H9 (cell line): ENCODE results near the gene RPS16. TPM values are rescaled to one million over a fixed set of nuclear protein-coding genes. Genes with fewer than 3 reads are reported as not detected.

Experiments used
- DNase-seq: peaks from one replicate; pipeline ENCODE4 v3.0.0-alpha.2; 2017
- H2AFZ ChIP-seq: one replicate; pipeline ENCODE4 v1.6.1; 2013; ENCODE audit warnings: mild to moderate bottlenecking, low read length, control low read depth, moderate library complexity
- H2AK5ac ChIP-seq: 2 replicates; pipeline ENCODE4 v1.6.1; 2013; ENCODE audit warnings: low read length, control low read depth, mixed read lengths; ENCODE audit not compliant: insufficient read length
- H2BK120ac ChIP-seq: one replicate; pipeline ENCODE4 v1.6.1; 2013; ENCODE audit warnings: low read depth, mild to moderate bottlenecking, low read length, control low read depth, inconsistent platforms; ENCODE audit not compliant: poor library complexity, severe bottlenecking
- H2BK12ac ChIP-seq: 2 replicates; pipeline ENCODE4 v1.6.1; 2013; ENCODE audit warnings: low read length, control low read depth, mixed read lengths, low read depth; ENCODE audit not compliant: insufficient read length
- H2BK15ac ChIP-seq: 2 replicates; pipeline ENCODE4 v1.6.1; 2013; ENCODE audit warnings: low read depth, low read length, control low read depth
- H2BK20ac ChIP-seq: one replicate; pipeline ENCODE4 v1.6.1; 2013; ENCODE audit warnings: low read depth, mild to moderate bottlenecking, low read length, control low read depth, inconsistent platforms; ENCODE audit not compliant: poor library complexity, severe bottlenecking
- H2BK5ac ChIP-seq: 2 replicates; pipeline ENCODE4 v1.6.1; 2013; ENCODE audit warnings: low read length, control low read depth, mixed read lengths; ENCODE audit not compliant: insufficient read length
- H3K14ac ChIP-seq: 2 replicates; pipeline ENCODE4 v1.6.1; 2013; ENCODE audit warnings: low read length, control low read depth; ENCODE audit not compliant: insufficient read depth
- H3K18ac ChIP-seq: 2 replicates; pipeline ENCODE4 v1.6.1; 2013; ENCODE audit warnings: low read depth, mild to moderate bottlenecking, mixed read lengths, low read length, control low read depth; ENCODE audit not compliant: insufficient read length
- H3K23ac ChIP-seq: 2 replicates; pipeline ENCODE4 v1.6.1; 2013; ENCODE audit warnings: low read length, control low read depth, mixed read lengths, low read depth; ENCODE audit not compliant: insufficient read length
- H3K23me2 ChIP-seq: 2 replicates; pipeline ENCODE4 v1.6.1; 2013; ENCODE audit warnings: low read depth, mild to moderate bottlenecking, mixed read lengths, low read length, control low read depth; ENCODE audit not compliant: insufficient read length, poor library complexity, severe bottlenecking
- H3K27ac ChIP-seq: 2 replicates; pipeline ENCODE4 v1.5.1; 2013; ENCODE audit warnings: low read length, control low read depth, mixed read lengths, low read depth; ENCODE audit not compliant: insufficient read length
- H3K27me3 ChIP-seq: 2 replicates; pipeline ENCODE4 v1.6.1; 2013; ENCODE audit warnings: low read length, control low read depth, inconsistent platforms; ENCODE audit not compliant: insufficient read depth
- H3K4ac ChIP-seq: 2 replicates; pipeline ENCODE4 v1.6.1; 2013; ENCODE audit warnings: low read depth, mild to moderate bottlenecking, control low read depth, inconsistent platforms, low read length, moderate library complexity
- H3K4me1 ChIP-seq: 2 replicates; pipeline ENCODE4 v1.6.1; 2013; ENCODE audit warnings: low read length, control low read depth, inconsistent platforms; ENCODE audit not compliant: insufficient read depth
- H3K4me2 ChIP-seq: 2 replicates; pipeline ENCODE4 v1.6.1; 2013; ENCODE audit warnings: low read length, control low read depth, mixed read lengths; ENCODE audit not compliant: insufficient read length, insufficient read depth
- H3K56ac ChIP-seq: 2 replicates; pipeline ENCODE4 v1.6.1; 2013; ENCODE audit warnings: low read depth, mild to moderate bottlenecking, mixed read lengths, low read length, control low read depth; ENCODE audit not compliant: insufficient read length
- H3K79me1 ChIP-seq: 2 replicates; pipeline ENCODE4 v1.6.1; 2013; ENCODE audit warnings: low read depth, mild to moderate bottlenecking, moderate library complexity, low read length, control low read depth, inconsistent platforms; ENCODE audit not compliant: insufficient read depth, poor library complexity, severe bottlenecking
- H3K79me2 ChIP-seq: 2 replicates; pipeline ENCODE4 v1.6.1; 2013; ENCODE audit warnings: low read length, control low read depth, inconsistent platforms; ENCODE audit not compliant: insufficient read depth
- H3K9ac ChIP-seq: 2 replicates; pipeline ENCODE4 v1.6.1; 2013; ENCODE audit warnings: low read length, control low read depth, mixed read lengths; ENCODE audit not compliant: insufficient read length; ENCODE audit errors: extremely low read depth
- H3K9me3 ChIP-seq: one replicate; pipeline ENCODE4 v1.6.1; 2013; ENCODE audit warnings: low read depth, low read length, inconsistent platforms; ENCODE audit not compliant: control insufficient read depth
- H3T11ph ChIP-seq: one replicate; pipeline ENCODE4 v1.6.1; 2013; ENCODE audit warnings: mild to moderate bottlenecking, low read length, control low read depth, inconsistent platforms
- H4K20me1 ChIP-seq: one replicate; pipeline ENCODE4 v1.6.1; 2013; ENCODE audit not compliant: control insufficient read depth, insufficient read length, insufficient read depth
- H4K5ac ChIP-seq: 2 replicates; pipeline ENCODE4 v1.6.1; 2013; ENCODE audit warnings: low read depth, mild to moderate bottlenecking, mixed read lengths, low read length, control low read depth; ENCODE audit not compliant: insufficient read length
- H4K8ac ChIP-seq: replicated peaks from 2 replicates; pipeline ENCODE4 v1.6.1; 2013; ENCODE audit warnings: low read length, control low read depth, mixed read lengths, low read depth; ENCODE audit not compliant: insufficient read length
- H4K91ac ChIP-seq: 2 replicates; pipeline ENCODE4 v1.6.1; 2013; ENCODE audit warnings: low read depth, mild to moderate bottlenecking, moderate library complexity, mixed read lengths, low read length, control low read depth; ENCODE audit not compliant: insufficient read length
- H3K27ac Mint-ChIP-seq, 3 experiments: 2 replicates in 2 of 3; 3 replicates in 1 of 3; pipeline ENCODE4 v1.8.0; 2020 to 2021; ENCODE audit warnings: mixed read lengths in 3 of 3, mild to moderate bottlenecking in 1 of 3, moderate library complexity in 1 of 3
- H3K27me3 Mint-ChIP-seq: 2 replicates; pipeline ENCODE4 v1.8.0; 2021; ENCODE audit warnings: low read depth, mild to moderate bottlenecking, moderate library complexity, mixed read lengths
- H3K36me3 Mint-ChIP-seq, 3 experiments: 2 replicates in 2 of 3; 3 replicates in 1 of 3; pipeline ENCODE4 v1.8.0; 2020 to 2021; ENCODE audit warnings: low read depth in 3 of 3, mixed read lengths in 3 of 3; ENCODE audit not compliant: insufficient read depth in 1 of 3
- H3K4me1 Mint-ChIP-seq, 2 experiments: 2 replicates each; pipeline ENCODE4 v1.8.0; 2020; ENCODE audit warnings: mixed read lengths in 2 of 2
- H3K4me3 Mint-ChIP-seq, 2 experiments: 2 replicates in 1 of 2; 3 replicates in 1 of 2; pipeline ENCODE4 v1.8.0; 2020 to 2021; ENCODE audit warnings: mild to moderate bottlenecking in 2 of 2, mixed read lengths in 2 of 2, moderate library complexity in 1 of 2
- H3K9me3 Mint-ChIP-seq, 2 experiments: 2 replicates in 1 of 2; 3 replicates in 1 of 2; pipeline ENCODE4 v1.8.0; 2020; ENCODE audit warnings: mild to moderate bottlenecking in 2 of 2, mixed read lengths in 2 of 2, moderate library complexity in 1 of 2
- WGBS: extraction: QIAGEN DNeasy Blood & Tissue Kit; methylation state at CpG from one replicate; pipeline ENCODE4 v1.1.7; 2013; ENCODE audit warnings: missing lambda C conversion rate, low lambda C conversion rate, mixed read lengths; ENCODE audit not compliant: insufficient read length; ENCODE audit errors: extremely low coverage; 5-methylcytosine and 5-hydroxymethylcytosine counted together
- total RNA-seq: library from RNA; stranded (reverse); gene quantifications from 2 replicates; pipeline ENCODE4 v1.2.1, GENCODE V29; 2021
- TF ChIP-seq, protein P1 (sequence below): fragments of 200-600 bp; sonication (generic); conservative IDR thresholded peaks from 3 replicates; pipeline ENCODE4 v1.8.0; 2021; ENCODE audit warnings: antibody characterized with exemption, mild to moderate bottlenecking

The RPS16 gene
- total RNA-seq, 1 experiment from 2014 or later = 2,711 TPM

DNA sequence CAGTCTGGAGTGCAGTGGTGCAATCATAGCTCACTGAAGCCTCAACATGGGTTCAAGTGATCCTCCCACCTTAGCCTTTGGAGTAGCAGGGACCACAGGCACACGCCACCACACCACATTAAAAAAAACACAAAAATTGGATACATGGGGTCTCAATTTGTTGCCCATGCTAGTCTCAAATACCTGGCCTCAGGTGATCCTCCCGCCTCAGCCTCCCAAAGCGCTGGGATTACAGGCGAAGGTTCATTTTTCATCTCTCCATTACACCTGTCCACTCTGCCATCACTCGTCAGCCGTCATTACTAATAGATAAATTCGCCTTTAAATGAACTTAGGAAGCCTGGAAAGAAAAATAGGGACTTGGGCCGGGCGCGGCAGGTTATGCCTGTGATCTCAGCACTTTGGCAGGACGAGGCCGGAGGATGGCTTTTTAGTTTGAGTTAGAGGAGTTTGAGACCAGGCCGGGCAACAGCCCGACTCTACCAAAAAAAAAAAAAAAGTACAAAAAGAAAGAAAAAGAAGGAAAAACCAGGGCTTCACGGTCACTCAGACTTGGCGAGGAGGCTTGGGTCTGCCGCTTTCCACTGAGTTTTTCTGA is 8.9 kb upstream of the RPS16 start:
- Histone ChIP-seq H2BK15ac (no peak overlapping the region), H4K91ac (no peak overlapping the region), H4K20me1 (no peaks in the 10 kb centered on the region), H2AK5ac (no peak overlapping the region), H3K79me2 (peaks cover 35% of the 10 kb centered on the region; the same call in 1 of the 2 replicates), H3K4ac (no peak overlapping the region), H2BK120ac (no peak overlapping the region), H4K5ac (peak overlapping the region; percentile 6), H3K27ac (peak overlapping the region; percentile 45), H3K14ac (peak overlapping the region; percentile 77; the same call in 1 of the 2 replicates), H2BK20ac (no peak overlapping the region), H3K23me2 (peaks cover 5% of the 10 kb centered on the region), H3K79me1 (peaks cover 11% of the 10 kb centered on the region), H3K4me1 (no peaks in the 10 kb centered on the region), H3K9me3 (no peaks in the 10 kb centered on the region), H3K23ac (no peak overlapping the region), H3K56ac (no peak overlapping the region), H3K27me3 (no peaks in the 10 kb centered on the region), H3T11ph (no peak overlapping the region), H3K9ac (peak overlapping the region; percentile 96), H3K4me2 (peak overlapping the region; percentile 64), H2BK5ac (no peak overlapping the region), H2BK12ac (no peak overlapping the region), H4K8ac (no peak overlapping the region), H2AFZ (no peak overlapping the region), H3K18ac (peak overlapping the region; percentile 54)
- no peak for DNase-seq
- peaks cover 10 to 18% of the 10 kb centered on the region in 2 experiments for H3K4me1 Mint-ChIP-seq
- peak overlapping the region; percentile 84 to 97 for H3K4me3 Mint-ChIP-seq
- H3K9me3 Mint-ChIP-seq = peaks cover 0 to 5% of the 10 kb centered on the region in 2 experiments; a peak in 2 of 5 replicates
- no CpG with 5 or more reads among the region's 17 CpGs for WGBS
- TF ChIP-seq, protein P1, sequence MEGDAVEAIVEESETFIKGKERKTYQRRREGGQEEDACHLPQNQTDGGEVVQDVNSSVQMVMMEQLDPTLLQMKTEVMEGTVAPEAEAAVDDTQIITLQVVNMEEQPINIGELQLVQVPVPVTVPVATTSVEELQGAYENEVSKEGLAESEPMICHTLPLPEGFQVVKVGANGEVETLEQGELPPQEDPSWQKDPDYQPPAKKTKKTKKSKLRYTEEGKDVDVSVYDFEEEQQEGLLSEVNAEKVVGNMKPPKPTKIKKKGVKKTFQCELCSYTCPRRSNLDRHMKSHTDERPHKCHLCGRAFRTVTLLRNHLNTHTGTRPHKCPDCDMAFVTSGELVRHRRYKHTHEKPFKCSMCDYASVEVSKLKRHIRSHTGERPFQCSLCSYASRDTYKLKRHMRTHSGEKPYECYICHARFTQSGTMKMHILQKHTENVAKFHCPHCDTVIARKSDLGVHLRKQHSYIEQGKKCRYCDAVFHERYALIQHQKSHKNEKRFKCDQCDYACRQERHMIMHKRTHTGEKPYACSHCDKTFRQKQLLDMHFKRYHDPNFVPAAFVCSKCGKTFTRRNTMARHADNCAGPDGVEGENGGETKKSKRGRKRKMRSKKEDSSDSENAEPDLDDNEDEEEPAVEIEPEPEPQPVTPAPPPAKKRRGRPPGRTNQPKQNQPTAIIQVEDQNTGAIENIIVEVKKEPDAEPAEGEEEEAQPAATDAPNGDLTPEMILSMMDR = no peak
- H3K27ac Mint-ChIP-seq = peak overlapping the region; percentile 91 to 99 (median 98)
- peaks cover 4% of the 10 kb centered on the region; the same call in 1 of the 2 replicates for H3K27me3 Mint-ChIP-seq
- H3K36me3 Mint-ChIP-seq = peaks cover 7 to 30% (median 29%) of the 10 kb centered on the region in 3 experiments; a peak in 6 of 7 replicates
